Activated naive CD4-positive, alpha-beta T cell treated with anti-CD3 and anti-CD28 coated beads, Interleukin-2, amount 50 U/mL, for 24 hours (primary cell): Measurements from ENCODE around the gene BSPH1.

Source experiments
- H3K27ac Mint-ChIP-seq: one replicate; pipeline ENCODE4 v1.8.0; 2021; ENCODE audit warnings: mild to moderate bottlenecking, mixed read lengths
- H3K27me3 Mint-ChIP-seq: one replicate; pipeline ENCODE4 v1.8.0; 2021; ENCODE audit warnings: mixed read lengths
- H3K36me3 Mint-ChIP-seq: one replicate; pipeline ENCODE4 v1.8.0; 2021; ENCODE audit warnings: mixed read lengths
- H3K4me1 Mint-ChIP-seq: one replicate; pipeline ENCODE4 v1.8.0; 2021; ENCODE audit warnings: mixed read lengths
- H3K4me3 Mint-ChIP-seq: one replicate; pipeline ENCODE4 v1.8.0; 2021; ENCODE audit warnings: mild to moderate bottlenecking, mixed read lengths
- H3K9me3 Mint-ChIP-seq: one replicate; pipeline ENCODE4 v1.8.0; 2021; ENCODE audit warnings: mixed read lengths

The BSPH1 gene, protein sequence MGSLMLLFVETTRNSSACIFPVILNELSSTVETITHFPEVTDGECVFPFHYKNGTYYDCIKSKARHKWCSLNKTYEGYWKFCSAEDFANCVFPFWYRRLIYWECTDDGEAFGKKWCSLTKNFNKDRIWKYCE

DNA sequence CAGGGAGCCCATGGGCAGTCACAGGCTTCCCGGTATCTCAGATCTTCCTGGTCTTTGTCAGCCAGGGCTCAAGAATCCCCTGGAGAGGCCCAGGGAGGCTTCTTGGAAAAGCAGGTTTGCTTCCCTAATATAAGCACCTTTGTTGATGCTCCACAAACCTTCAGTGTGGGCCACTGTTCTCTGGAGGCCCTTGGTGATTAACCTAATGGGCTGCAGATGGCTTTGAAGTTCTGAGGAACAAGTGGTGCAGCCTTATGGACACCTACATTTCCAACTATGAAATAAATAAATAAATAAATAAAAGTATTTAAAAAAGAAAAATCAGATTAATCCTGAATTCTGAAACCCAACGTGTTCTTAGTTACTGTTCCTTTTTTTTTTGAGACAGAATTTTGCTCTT lies at the start of gene BSPH1:
BSPH1 (minus strand) TSS at position 101 of the 400 bp plus-strand sequence; CDS start at position 12, 89 bp downstream.
- no peaks in the 10 kb centered on the region for H3K4me1 Mint-ChIP-seq
- H3K4me3 Mint-ChIP-seq, result no peak within 1 kb of the TSS
- H3K27ac Mint-ChIP-seq, result no peak within 1 kb of the TSS
- H3K36me3 Mint-ChIP-seq, result no peaks in the 10 kb centered on the region
- peaks cover 13% of the 10 kb centered on the region for H3K27me3 Mint-ChIP-seq
- H3K9me3 Mint-ChIP-seq, result no peaks in the 10 kb centered on the region

DNA sequence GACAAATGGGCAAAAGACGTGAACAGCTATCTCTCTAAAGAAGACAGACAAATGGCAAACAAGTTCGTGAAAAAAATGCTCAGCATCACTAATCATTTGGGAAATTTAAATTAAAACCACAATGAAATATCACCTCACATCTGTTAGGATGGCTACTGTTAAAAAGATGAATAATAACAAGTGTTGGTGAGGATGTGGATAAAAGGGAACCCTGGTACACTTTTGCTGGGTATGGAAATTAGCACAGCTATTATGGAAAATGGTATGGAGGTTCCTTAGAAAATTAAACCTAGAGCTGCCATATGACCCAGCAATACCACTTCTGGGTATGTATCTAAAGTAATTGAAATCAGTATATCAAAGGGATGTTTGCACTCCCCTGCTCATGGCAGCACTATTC lies 44.8 kb upstream of the BSPH1 start:
- Mint-ChIP-seq H3K4me3 (no peak overlapping the region), H3K27me3 (peaks cover 28% of the 10 kb centered on the region), H3K9me3 (peaks cover 9% of the 10 kb centered on the region)

DNA sequence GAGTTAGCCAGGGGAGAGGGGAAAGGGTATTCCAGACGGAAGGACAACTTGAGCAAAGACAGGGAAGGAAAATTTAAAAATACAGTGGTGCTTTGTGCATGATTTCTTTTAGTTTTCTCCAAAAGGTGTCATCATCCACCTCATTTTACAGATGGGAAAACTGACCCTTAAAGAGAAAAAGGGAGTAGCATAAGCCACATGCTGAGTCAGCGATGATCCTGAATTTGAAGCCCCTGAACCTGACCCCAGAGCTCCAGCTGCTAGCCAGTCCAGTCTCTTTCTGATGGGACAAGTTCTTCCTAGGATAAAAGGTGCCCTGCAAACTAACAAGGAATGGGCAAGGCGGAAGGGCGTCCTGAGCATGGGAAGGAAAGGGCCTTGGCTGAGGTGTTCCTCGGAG lies 41.6 kb upstream of the BSPH1 start:
- H3K36me3 Mint-ChIP-seq, result no peaks in the 10 kb centered on the region
- H3K4me1 Mint-ChIP-seq, result no peaks in the 10 kb centered on the region
- peaks cover 9% of the 10 kb centered on the region for H3K9me3 Mint-ChIP-seq
- H3K27ac Mint-ChIP-seq, result no peak overlapping the region
- peaks cover 14% of the 10 kb centered on the region for H3K27me3 Mint-ChIP-seq
- H3K4me3 Mint-ChIP-seq, result no peak overlapping the region

More for the DNA sequence above, 44.8 kb upstream of the BSPH1 start:
- Mint-ChIP-seq H3K4me1 (no peaks in the 10 kb centered on the region), H3K27ac (no peak overlapping the region), H3K36me3 (no peaks in the 10 kb centered on the region)

DNA sequence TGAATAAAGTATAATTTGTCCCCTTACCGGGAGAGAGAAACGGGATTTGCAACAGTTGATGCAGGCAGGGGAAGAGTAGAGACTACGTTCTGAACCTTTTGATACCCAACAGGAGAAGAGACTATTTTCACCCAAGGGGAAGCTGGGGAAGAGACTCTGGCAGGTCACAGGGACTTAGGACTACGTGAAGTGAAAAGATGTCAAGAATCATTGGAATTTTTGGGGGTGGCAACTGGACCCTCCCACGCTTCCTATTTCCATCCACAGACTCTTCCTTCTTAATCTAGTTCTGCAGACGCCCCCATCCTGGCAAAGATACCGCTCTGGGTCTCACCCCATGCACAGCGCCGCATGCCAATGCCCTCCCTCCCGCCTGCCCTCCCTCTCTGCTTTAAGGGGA lies 38.1 kb upstream of the BSPH1 start:
- Mint-ChIP-seq H3K27me3 (peaks cover 14% of the 10 kb centered on the region), H3K9me3 (no peaks in the 10 kb centered on the region)

DNA sequence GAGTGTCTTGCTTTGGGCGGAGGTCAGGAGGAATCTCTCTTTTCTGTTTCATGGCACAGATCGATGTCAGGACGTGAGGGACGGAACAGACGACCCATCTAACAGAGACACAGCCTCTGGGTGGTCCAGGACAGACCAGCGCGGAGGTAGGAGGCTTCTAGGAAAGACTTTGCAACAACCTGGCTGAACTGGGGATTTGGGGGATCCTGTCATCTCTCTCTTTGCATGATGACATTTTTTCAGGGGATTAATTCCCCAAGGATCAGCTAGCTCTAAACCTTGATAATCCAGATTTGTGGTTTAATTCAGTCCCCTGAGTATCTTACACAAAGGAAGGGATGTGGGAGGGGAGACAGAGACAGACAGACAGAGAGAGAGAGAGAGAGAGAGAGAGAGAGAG lies 37.5 kb upstream of the BSPH1 start:
- H3K27me3 Mint-ChIP-seq, result peaks cover 18% of the 10 kb centered on the region

More for the DNA sequence above, 38.1 kb upstream of the BSPH1 start:
- no peaks in the 10 kb centered on the region for H3K36me3 Mint-ChIP-seq
- H3K27ac Mint-ChIP-seq, result no peak overlapping the region
- no peaks in the 10 kb centered on the region for H3K4me1 Mint-ChIP-seq
- no peak overlapping the region for H3K4me3 Mint-ChIP-seq

DNA sequence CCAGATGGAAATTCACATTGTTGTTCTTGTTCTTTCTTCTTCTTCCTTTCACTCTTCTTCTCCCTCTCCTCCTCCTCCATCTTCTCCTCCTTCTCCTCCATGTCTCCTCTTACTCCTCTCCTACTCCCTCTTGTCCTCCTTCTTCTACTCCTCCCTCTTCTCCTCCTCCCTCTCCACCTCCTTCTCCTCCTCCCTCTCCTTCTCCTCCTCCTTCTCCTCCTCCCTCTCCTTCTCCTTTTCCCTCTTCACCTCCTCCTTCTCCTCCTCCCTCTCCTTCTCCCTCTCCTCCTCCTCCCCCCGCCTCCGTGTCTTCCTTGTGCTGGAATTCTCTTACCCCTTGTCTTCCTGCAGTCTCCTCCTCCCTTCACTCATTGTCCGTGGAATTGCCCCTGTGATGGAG lies 33.5 kb upstream of the BSPH1 start:
- Mint-ChIP-seq H3K4me3 (no peak overlapping the region), H3K4me1 (no peaks in the 10 kb centered on the region), H3K27ac (no peak overlapping the region), H3K36me3 (no peaks in the 10 kb centered on the region), H3K9me3 (no peaks in the 10 kb centered on the region), H3K27me3 (peaks cover 30% of the 10 kb centered on the region)

More for the DNA sequence above, 37.5 kb upstream of the BSPH1 start:
- H3K27ac Mint-ChIP-seq, result no peak overlapping the region
- H3K4me3 Mint-ChIP-seq, result no peak overlapping the region
- H3K36me3 Mint-ChIP-seq, result no peaks in the 10 kb centered on the region
- H3K4me1 Mint-ChIP-seq, result no peaks in the 10 kb centered on the region
- no peaks in the 10 kb centered on the region for H3K9me3 Mint-ChIP-seq

DNA sequence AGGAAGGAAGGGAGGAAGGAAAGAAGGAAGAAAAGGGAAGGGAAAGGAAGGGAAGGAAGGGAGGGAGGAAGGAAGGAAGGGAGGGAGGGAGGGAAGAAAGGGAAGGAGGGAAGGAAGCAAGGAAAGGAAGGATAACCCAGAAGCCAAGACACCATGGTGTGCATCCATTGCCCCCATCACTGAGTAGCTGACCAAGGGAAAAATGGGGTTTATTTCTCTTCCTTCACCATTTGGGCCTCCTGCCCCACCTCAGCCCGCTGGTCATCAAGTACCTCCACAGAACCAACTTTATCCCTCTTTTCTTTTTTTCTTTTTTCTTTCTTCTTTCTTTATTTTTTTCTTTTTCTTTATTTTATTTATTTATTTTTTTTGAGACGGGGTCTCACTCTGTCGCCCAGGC lies 31.5 kb upstream of the BSPH1 start:
- no peaks in the 10 kb centered on the region for H3K9me3 Mint-ChIP-seq
- no peak overlapping the region for H3K4me3 Mint-ChIP-seq
- no peak overlapping the region for H3K27ac Mint-ChIP-seq
- peaks cover 30% of the 10 kb centered on the region for H3K27me3 Mint-ChIP-seq
- H3K4me1 Mint-ChIP-seq, result no peaks in the 10 kb centered on the region
- H3K36me3 Mint-ChIP-seq, result no peaks in the 10 kb centered on the region

DNA sequence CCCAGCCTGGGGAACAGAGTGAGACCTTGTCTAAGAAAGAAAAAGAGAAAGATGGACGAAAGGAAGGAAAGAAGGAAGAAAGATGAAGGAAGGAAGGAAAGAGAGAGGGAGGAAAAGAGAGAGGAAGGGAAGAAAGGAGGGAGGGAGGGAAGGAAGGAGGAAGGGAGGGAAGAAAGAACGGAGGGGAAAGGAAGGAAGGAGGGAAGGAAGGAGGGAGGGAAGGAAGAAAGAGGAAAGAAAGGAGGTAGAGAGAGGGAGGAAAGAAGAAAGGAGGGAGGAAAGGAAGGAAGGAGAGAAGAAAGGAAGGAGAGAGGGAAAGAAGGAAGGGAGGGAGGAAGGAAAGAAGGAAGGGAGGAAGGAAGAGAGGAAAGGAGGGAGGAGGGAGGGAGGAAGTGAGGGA lies 31.0 kb upstream of the BSPH1 start:
- no peaks in the 10 kb centered on the region for H3K9me3 Mint-ChIP-seq

DNA sequence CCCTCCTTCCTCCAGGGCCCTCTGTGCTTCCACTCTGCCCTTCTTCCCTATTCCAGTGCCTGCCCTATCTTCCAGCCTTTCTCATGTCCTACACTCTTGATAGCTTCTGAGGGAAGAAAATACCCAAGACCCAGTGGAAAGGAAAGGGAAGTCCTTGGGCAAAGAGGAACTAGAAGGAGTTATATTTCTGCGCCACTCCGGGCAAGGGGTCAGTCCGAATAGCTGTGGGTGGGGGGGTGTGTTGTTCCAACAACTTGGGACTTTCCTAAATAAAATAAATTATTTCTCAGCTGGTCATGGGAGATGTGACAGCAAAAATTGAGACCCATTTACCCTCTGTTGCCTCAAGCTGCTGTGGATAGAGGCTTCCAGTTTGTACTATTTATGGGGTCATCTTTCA lies 28.7 kb upstream of the BSPH1 start:
- H3K27ac Mint-ChIP-seq, result no peak overlapping the region
- H3K4me1 Mint-ChIP-seq, result no peaks in the 10 kb centered on the region
- H3K36me3 Mint-ChIP-seq, result no peaks in the 10 kb centered on the region
- peaks cover 32% of the 10 kb centered on the region for H3K27me3 Mint-ChIP-seq
- no peaks in the 10 kb centered on the region for H3K9me3 Mint-ChIP-seq
- no peak overlapping the region for H3K4me3 Mint-ChIP-seq

More for the DNA sequence above, 31.0 kb upstream of the BSPH1 start:
- Mint-ChIP-seq H3K4me3 (no peak overlapping the region), H3K36me3 (no peaks in the 10 kb centered on the region), H3K4me1 (no peaks in the 10 kb centered on the region), H3K27me3 (peaks cover 31% of the 10 kb centered on the region), H3K27ac (no peak overlapping the region)

DNA sequence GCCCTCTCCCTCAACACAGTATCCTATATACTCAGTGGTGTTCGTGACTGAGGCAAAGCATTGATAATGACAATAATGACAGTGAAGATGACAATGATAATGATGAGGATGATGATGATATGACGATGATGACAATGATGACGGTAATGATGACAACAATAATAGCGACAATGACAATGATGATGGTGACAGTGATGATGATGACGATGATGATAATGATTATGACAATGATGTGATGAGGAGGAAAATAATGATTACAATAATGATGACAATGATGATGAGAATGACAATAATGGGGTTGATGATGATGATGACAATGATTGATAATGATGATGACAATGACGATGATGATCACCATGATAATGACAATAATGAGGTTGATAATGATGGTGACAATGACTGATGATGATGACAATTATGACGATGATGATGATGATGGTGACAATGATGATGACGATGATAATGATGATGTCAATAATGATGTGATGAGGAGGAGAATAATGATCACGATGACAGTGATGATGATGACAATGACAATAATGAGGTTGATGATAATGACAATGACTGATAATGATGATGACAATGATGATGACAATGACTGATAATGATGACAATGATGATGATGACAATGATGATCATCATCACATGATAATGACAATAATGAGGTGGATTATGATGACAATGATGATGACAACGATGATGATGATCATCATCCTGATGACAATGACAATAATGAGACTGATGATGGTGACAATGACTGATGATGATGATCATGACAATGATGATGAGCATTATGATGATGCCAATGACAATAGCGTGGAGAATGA lies 19.2 kb upstream of the BSPH1 start:
- no peak overlapping the region for H3K4me3 Mint-ChIP-seq
- peaks cover 4% of the 10 kb centered on the region for H3K27me3 Mint-ChIP-seq
- H3K9me3 Mint-ChIP-seq, result no peaks in the 10 kb centered on the region
- no peaks in the 10 kb centered on the region for H3K36me3 Mint-ChIP-seq
- H3K27ac Mint-ChIP-seq, result no peak overlapping the region
- no peaks in the 10 kb centered on the region for H3K4me1 Mint-ChIP-seq

DNA sequence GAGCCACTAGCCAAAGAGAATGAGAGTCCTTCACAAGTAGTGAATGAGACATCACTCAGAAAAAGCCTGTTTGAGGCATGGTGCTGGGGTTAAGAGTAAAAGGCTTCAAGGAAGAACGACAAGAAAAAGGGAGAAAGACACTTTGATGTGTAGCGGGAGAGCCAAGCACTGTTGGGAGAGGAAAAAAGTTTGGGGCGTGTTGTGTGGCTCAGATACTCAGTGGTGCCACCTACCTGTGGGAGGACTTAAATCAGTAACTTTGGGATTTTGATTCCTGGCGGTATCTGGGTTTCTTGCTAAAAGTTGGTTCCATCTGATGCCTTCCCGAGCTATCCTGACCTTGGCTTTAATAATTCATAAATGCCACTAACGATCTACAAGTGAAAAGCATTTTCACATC lies 14.8 kb upstream of the BSPH1 start:
- Mint-ChIP-seq H3K27ac (no peak overlapping the region), H3K9me3 (no peaks in the 10 kb centered on the region), H3K36me3 (no peaks in the 10 kb centered on the region), H3K4me1 (no peaks in the 10 kb centered on the region), H3K4me3 (no peak overlapping the region), H3K27me3 (peaks cover 8% of the 10 kb centered on the region)

DNA sequence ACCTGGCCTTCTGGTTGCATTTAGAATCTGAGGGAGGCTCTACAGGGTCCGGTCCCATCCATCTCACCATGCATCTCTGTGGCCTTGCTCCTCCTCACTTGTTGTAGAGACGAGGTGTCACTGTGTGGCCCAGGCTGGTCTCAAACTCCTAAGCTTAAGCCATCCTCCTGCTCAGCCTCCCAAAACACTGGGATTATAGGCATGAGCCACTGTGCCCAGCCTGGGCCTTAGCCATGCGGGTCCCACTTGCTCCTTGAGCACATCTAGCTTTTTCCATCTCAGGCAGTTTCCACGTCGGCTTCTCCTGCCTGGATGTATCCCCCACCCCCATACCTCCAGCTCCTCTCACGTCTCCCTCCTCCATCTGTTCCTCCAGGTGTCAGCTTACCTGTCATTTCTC lies 12.3 kb upstream of the BSPH1 start:
- Mint-ChIP-seq H3K27ac (no peak overlapping the region), H3K27me3 (peaks cover 8% of the 10 kb centered on the region), H3K4me1 (no peaks in the 10 kb centered on the region), H3K36me3 (no peaks in the 10 kb centered on the region), H3K4me3 (no peak overlapping the region), H3K9me3 (no peaks in the 10 kb centered on the region)

DNA sequence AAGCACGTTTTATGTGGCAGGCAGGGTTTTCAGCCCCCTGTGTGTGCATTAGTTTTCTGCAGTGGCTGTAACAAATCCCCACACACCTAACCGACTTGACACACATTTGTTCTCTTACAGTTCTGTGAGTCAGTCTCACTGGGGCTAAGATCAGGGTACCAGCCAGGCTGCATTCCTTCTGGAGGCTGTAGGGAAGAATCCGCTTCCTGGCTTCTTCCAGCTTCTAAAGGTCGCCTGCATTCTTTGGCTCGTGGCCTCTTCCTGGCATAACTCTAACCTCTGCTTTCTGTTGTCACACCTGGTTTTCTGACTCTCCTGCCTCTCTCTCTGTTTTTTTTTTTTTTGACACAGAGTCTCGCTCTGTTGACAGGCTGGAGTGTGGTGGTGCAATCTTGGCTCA lies 8.9 kb upstream of the BSPH1 start:
- Mint-ChIP-seq H3K36me3 (no peaks in the 10 kb centered on the region), H3K4me3 (no peak overlapping the region), H3K27ac (no peak overlapping the region), H3K4me1 (no peaks in the 10 kb centered on the region), H3K27me3 (peaks cover 5% of the 10 kb centered on the region), H3K9me3 (no peaks in the 10 kb centered on the region)

DNA sequence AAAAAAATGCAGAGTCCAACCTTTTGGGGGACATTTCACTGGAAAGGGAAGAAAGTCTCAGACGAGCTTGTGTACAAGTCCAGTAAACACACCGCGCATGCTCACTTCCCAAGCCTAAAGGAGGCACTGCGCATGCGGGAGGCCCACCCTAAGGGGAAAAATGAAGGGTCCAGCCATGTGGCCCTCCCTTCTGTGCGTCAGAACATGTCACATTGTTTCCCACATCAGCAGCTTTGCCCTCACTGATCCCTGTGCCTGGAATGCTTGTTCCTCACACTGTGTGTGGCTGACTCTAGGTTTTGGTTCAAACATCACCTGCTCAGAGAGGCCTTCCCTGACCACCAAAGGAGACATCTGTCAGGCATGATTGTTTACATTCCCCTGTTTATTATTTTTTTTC lies 6.8 kb upstream of the BSPH1 start:
- no peaks in the 10 kb centered on the region for H3K36me3 Mint-ChIP-seq
- no peak overlapping the region for H3K27ac Mint-ChIP-seq
- no peaks in the 10 kb centered on the region for H3K9me3 Mint-ChIP-seq
- no peak overlapping the region for H3K4me3 Mint-ChIP-seq
- H3K27me3 Mint-ChIP-seq, result peaks cover 4% of the 10 kb centered on the region
- no peaks in the 10 kb centered on the region for H3K4me1 Mint-ChIP-seq

DNA sequence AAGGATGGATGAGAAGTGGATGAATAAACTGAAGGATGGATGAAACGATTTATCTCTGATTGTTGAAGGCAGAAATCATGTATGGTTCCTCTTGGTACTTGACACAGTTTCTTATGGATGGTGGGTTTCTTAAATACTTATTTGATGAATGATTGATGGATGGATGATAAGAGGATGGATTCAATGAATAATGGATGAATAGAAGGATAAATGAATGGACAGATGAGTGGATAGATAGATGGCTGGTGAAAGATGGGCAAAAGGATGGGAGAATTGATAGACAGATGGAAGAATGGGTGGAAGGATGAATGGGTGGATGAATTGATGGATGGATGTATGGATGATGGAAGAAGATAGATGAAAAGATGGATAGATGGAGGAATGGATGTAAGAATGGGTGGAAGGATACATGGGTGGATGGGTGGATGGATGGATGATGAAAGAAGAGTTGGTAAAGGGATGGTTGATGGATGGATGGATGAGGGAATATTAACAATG lies 4.3 kb upstream of the BSPH1 start:
- Mint-ChIP-seq H3K9me3 (no peaks in the 10 kb centered on the region), H3K27ac (no peak overlapping the region), H3K27me3 (peaks cover 7% of the 10 kb centered on the region), H3K36me3 (no peaks in the 10 kb centered on the region), H3K4me1 (no peaks in the 10 kb centered on the region), H3K4me3 (no peak overlapping the region)

DNA sequence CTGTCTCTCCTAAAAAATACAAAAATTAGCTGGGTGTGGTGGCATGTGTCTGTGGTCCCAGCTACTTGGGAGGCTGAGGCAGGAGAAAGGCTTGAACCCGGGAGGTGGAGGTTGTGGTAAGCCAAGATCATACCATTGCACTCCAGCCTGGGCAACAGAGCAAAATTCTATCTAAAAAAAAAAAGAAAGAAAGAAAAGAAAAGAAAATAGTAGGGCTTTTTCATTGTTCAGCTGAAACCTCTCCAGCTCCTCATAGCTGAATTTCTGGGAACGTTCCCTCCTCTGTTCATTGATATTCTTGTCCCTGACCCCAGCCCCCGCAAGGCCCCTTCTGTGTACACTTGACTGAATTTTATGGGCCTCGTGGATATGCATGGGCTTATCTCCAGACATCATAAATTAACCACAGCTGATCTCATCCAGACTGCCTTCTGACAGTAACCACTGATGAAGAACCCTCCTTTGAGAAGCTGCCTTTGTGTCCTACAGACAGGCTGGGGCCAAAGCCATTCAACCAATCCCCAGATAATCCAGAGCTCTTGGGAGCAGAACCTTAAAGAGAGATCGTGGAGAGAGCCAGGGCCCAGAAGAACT lies 2.3 kb upstream of the BSPH1 start, which contains the start of gene ELSPBP1:
ELSPBP1 (plus strand) TSS at position 424 of the 594 bp plus-strand sequence. CDS start 14,036 bp downstream, outside the sequence.
- Mint-ChIP-seq H3K27me3 (peaks cover 13% of the 10 kb centered on the region), H3K4me1 (no peaks in the 10 kb centered on the region), H3K9me3 (no peaks in the 10 kb centered on the region), H3K4me3 (no peak within 1 kb of the TSS), H3K27ac (peak within 1 kb of the TSS; percentile 11), H3K36me3 (no peaks in the 10 kb centered on the region)
